Activated CD8-positive, alpha-beta memory T cell treated with anti-CD3 and anti-CD28 coated beads, Interleukin-2, amount 10 ng/mL, durations not matched to agents 7 days and 5 days (primary cell): Measurements from ENCODE around the gene INTS1. TPM values are rescaled to one million over a fixed set of nuclear protein-coding genes. Genes with fewer than 3 reads are reported as not detected.

Source experiments
- ATAC-seq: fragments of 150-1000 bp; cut with Tn5 transposase; one replicate; pipeline ENCODE4 v1.10.0; 2021; ENCODE audit warnings: moderate library complexity
- CTCF ChIA-PET: fragments of 350-600 bp; sonication (Branson Sonifier 250); formaldehyde crosslinking; loops from one replicate; lab custom pipeline; 2021; ENCODE audit warnings: antibody characterized with exemption; lab: Charles Lee
- DNase-seq: peaks from one replicate; pipeline ENCODE4 v3.0.0-alpha.2; 2020
- H3K27ac Mint-ChIP-seq: one replicate; pipeline ENCODE4 v1.8.0; 2021; ENCODE audit warnings: mild to moderate bottlenecking, mixed read lengths
- H3K27me3 Mint-ChIP-seq: one replicate; pipeline ENCODE4 v1.8.0; 2021; ENCODE audit warnings: mixed read lengths
- H3K36me3 Mint-ChIP-seq: one replicate; pipeline ENCODE4 v1.8.0; 2021; ENCODE audit warnings: mild to moderate bottlenecking, mixed read lengths
- H3K4me1 Mint-ChIP-seq: one replicate; pipeline ENCODE4 v1.8.0; 2021; ENCODE audit warnings: mixed read lengths
- H3K4me3 Mint-ChIP-seq: one replicate; pipeline ENCODE4 v1.8.0; 2021; ENCODE audit warnings: mild to moderate bottlenecking, moderate library complexity, mixed read lengths
- H3K9me3 Mint-ChIP-seq: one replicate; pipeline ENCODE4 v1.8.0; 2022; ENCODE audit warnings: low read depth, mixed read lengths
- total RNA-seq, 2 experiments: library from RNA; stranded (reverse); gene quantifications; one replicate each; pipeline ENCODE4 v1.2.3, GENCODE V29; 2021

The INTS1 gene
- total RNA-seq, 2 experiments from 2014 or later: 97.5 to 102 TPM

- CTCF ChIA-PET: no interaction called here
- no peaks in the 10 kb centered on the region for H3K9me3 Mint-ChIP-seq
- H3K27ac Mint-ChIP-seq: no peak overlapping the region
- H3K36me3 Mint-ChIP-seq: peaks cover 8% of the 10 kb centered on the region
- no peaks in the 10 kb centered on the region for H3K27me3 Mint-ChIP-seq
- no peak overlapping the region for H3K4me3 Mint-ChIP-seq
- DNase-seq: no peak
- no peak for ATAC-seq
- no peaks in the 10 kb centered on the region for H3K4me1 Mint-ChIP-seq
These were observed 11.5 kb downstream of the INTS1 start for GRCh38 chr7:1492640-1493039.

DNA sequence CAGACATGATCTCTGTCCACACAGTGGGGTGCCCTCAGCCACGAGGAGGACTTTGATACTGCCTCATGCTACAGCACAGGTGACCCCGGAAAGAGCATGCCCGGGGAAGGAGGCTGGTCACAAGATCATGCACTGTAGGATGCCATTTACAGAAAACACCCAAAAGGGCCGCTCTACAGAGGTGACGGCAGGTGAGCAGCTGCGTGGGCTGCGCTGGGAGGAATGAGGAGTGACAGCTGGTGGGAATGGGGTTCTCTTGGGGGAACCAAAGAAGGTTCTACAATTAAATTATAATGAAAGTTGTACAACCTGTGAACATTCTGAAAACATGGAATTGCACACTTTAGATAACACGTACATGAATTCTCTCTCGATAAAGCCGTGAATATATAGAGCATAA lies 12.0 kb downstream of the INTS1 start:
- CTCF ChIA-PET: no interaction called here
- DNase-seq: no peak
- ATAC-seq: no peak
- Mint-ChIP-seq H3K9me3 (no peaks in the 10 kb centered on the region), H3K36me3 (peaks cover 6% of the 10 kb centered on the region), H3K4me3 (no peak overlapping the region), H3K4me1 (no peaks in the 10 kb centered on the region), H3K27ac (no peak overlapping the region), H3K27me3 (no peaks in the 10 kb centered on the region)

DNA sequence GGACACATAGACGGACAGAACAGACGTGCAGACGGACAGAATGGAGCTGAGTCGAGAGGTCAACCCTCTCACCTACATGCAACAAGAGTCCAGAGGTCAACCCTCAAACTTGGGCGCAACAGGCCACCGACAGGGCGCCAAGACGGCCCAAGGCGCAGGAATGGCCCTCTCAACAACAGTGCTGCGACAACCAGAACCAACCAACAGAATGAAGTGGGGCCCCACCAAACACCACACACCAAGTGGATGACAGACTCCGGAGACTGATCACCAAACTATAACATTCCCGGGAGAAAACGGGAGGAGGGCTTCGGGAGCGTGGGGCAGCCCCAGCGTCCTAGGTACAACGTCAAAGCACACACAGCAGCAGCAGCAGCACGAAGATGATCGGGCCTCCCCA lies 13.4 kb downstream of the INTS1 start:
- DNase-seq: no peak
- ATAC-seq: no peak
- Mint-ChIP-seq H3K27me3 (no peaks in the 10 kb centered on the region), H3K4me3 (no peak overlapping the region), H3K9me3 (no peaks in the 10 kb centered on the region), H3K27ac (no peak overlapping the region), H3K4me1 (no peaks in the 10 kb centered on the region), H3K36me3 (peaks cover 6% of the 10 kb centered on the region)
- CTCF ChIA-PET: no interaction called here

GRCh38 chr7:1489336-1489735 lies 14.9 kb downstream of the INTS1 start:
- H3K9me3 Mint-ChIP-seq: no peaks in the 10 kb centered on the region
- H3K27ac Mint-ChIP-seq: no peak overlapping the region
- DNase-seq (no peak), ATAC-seq (no peak)
- H3K36me3 Mint-ChIP-seq: peaks cover 6% of the 10 kb centered on the region
- CTCF ChIA-PET: no interaction called here
- no peak overlapping the region for H3K4me3 Mint-ChIP-seq
- H3K27me3 Mint-ChIP-seq: no peaks in the 10 kb centered on the region
- H3K4me1 Mint-ChIP-seq: no peaks in the 10 kb centered on the region

- Mint-ChIP-seq H3K36me3 (peaks cover 6% of the 10 kb centered on the region), H3K27ac (peak overlapping the region; percentile 2), H3K9me3 (no peaks in the 10 kb centered on the region), H3K4me1 (no peaks in the 10 kb centered on the region), H3K4me3 (no peak overlapping the region), H3K27me3 (no peaks in the 10 kb centered on the region)
- CTCF ChIA-PET: no interaction called here
- ATAC-seq (no peak), DNase-seq (no peak)
These were observed 16.2 kb downstream of the INTS1 start for GRCh38 chr7:1488016-1488415.

GRCh38 chr7:1487466-1487865 lies 16.7 kb downstream of the INTS1 start:
- Mint-ChIP-seq H3K4me3 (no peak overlapping the region), H3K4me1 (no peaks in the 10 kb centered on the region), H3K9me3 (no peaks in the 10 kb centered on the region), H3K36me3 (peaks cover 5% of the 10 kb centered on the region), H3K27ac (no peak overlapping the region), H3K27me3 (no peaks in the 10 kb centered on the region)
- DNase-seq: no peak
- CTCF ChIA-PET: no interaction called here
- no peak for ATAC-seq

DNA sequence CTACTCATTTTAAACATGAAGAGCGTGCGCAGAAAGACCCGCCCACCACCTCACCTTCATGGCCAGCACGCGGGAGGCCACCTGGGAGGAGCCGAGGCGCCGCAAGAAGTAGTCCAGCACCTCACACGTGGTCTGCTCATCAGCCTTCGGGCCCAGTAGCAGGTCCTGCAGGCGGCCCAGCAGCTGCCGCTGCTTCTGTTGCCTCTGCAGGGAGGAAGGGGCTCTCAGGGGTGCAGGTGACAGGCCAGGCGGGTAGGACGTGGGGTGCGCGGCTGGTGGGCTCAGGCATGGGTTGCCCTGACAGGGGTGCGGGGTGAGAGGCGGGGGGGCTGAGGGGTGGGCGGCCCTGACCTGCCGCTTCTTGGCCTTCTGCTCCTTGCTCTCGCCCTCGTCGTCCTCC lies 17.6 kb downstream of the INTS1 start:
- Mint-ChIP-seq H3K4me1 (no peaks in the 10 kb centered on the region), H3K4me3 (no peak overlapping the region), H3K36me3 (peaks cover 4% of the 10 kb centered on the region), H3K9me3 (no peaks in the 10 kb centered on the region), H3K27me3 (no peaks in the 10 kb centered on the region), H3K27ac (no peak overlapping the region)
- CTCF ChIA-PET: no interaction called here
- no peak for DNase-seq
- no peak for ATAC-seq

GRCh38 chr7:1485156-1485555 lies 19.0 kb downstream of the INTS1 start:
- no peaks in the 10 kb centered on the region for H3K4me1 Mint-ChIP-seq
- peaks cover 2% of the 10 kb centered on the region for H3K36me3 Mint-ChIP-seq
- H3K4me3 Mint-ChIP-seq: no peak overlapping the region
- DNase-seq (no peak), ATAC-seq (no peak)
- H3K27ac Mint-ChIP-seq: no peak overlapping the region
- no peaks in the 10 kb centered on the region for H3K9me3 Mint-ChIP-seq
- CTCF ChIA-PET: interaction anchor here (0.8 kb wide), 1 partner anchor 11 kb away, joined by 3 read pairs; no protein-coding TSS in a partner anchor
- no peaks in the 10 kb centered on the region for H3K27me3 Mint-ChIP-seq

- CTCF ChIA-PET: no interaction called here
- ATAC-seq (no peak), DNase-seq (no peak)
- Mint-ChIP-seq H3K4me3 (no peak overlapping the region), H3K9me3 (no peaks in the 10 kb centered on the region), H3K4me1 (no peaks in the 10 kb centered on the region), H3K36me3 (peaks cover 2% of the 10 kb centered on the region), H3K27ac (no peak overlapping the region), H3K27me3 (no peaks in the 10 kb centered on the region)
These were observed 19.6 kb downstream of the INTS1 start for GRCh38 chr7:1484569-1484968.

DNA sequence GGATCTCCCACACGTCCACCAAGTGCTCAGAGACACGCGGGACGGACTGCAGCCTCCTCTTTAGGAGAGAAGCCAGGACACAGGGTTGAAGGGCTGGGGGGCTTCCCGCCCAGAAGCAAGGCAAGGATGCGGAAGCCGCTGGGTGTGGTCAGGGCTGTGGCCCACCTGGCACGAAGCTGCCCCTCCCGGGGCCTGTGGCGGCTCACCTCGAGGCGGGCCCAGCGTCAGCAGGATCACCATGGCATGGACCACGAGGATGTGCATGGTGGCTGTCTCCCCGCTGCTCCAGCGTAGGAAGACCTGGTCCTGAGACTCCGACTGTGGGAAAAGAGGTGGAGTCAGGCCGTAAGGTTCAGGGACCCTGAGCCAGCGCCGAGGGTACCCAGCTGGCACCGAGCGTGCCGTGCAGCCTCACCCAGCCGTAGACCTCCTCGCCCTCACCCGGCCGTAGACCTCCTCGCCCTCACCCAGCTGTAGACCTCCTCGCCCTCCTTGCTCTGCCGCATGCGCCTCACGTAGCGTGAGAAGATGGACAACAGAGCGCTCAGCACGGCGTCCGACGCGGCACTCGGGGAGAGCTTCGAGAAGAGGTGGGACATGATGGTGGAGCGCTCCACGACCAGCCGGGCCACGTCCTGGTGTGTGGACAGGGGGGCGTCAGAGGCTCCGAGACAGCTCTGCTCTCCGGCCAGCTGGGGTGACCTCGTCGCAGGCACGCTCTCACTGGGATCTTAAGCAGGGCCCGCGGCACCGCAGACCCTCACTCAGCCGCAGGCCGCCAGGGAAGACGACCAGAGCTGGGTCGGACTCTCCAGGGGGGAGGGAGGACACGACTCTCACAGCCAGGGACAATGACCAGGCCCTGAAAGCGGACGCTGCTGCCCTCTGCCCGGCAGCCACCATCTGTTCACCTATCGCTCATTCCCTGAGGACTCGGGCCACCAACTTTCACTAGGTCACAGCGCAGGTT lies 20.4 kb downstream of the INTS1 start:
- DNase-seq: no peak
- H3K27me3 Mint-ChIP-seq: no peaks in the 10 kb centered on the region
- H3K27ac Mint-ChIP-seq: no peak overlapping the region
- ATAC-seq: no peak
- no peaks in the 10 kb centered on the region for H3K36me3 Mint-ChIP-seq
- H3K4me1 Mint-ChIP-seq: no peaks in the 10 kb centered on the region
- no peak overlapping the region for H3K4me3 Mint-ChIP-seq
- CTCF ChIA-PET: no interaction called here
- H3K9me3 Mint-ChIP-seq: no peaks in the 10 kb centered on the region

- CTCF ChIA-PET: no interaction called here
- no peak for ATAC-seq
- Mint-ChIP-seq H3K36me3 (no peaks in the 10 kb centered on the region), H3K9me3 (no peaks in the 10 kb centered on the region), H3K27ac (no peak overlapping the region), H3K4me1 (no peaks in the 10 kb centered on the region), H3K4me3 (no peak overlapping the region), H3K27me3 (no peaks in the 10 kb centered on the region)
- DNase-seq: no peak
These were observed 21.1 kb downstream of the INTS1 start for GRCh38 chr7:1483079-1483478.

DNA sequence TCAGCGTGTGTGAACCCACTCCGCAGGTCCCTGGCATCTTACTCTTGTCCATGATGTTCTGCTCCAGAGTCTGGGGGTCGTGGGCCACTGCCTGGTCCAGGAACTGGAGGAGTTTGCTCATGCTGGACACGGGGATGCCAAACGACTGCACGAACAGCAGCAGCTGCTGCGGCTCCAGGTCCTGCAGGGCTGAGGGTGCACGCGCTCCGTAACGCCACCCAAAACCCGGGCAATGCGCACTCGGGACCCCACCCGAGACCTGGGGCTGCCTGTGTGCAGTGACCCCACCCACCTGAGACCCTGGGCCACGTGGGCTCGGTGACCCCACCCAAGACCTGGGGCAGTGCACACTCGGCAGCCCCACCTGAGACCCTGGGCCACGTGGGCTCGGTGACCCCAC lies 22.9 kb downstream of the INTS1 start:
- no peaks in the 10 kb centered on the region for H3K4me1 Mint-ChIP-seq
- H3K36me3 Mint-ChIP-seq: no peaks in the 10 kb centered on the region
- no peaks in the 10 kb centered on the region for H3K27me3 Mint-ChIP-seq
- DNase-seq (no peak), ATAC-seq (no peak)
- CTCF ChIA-PET: no interaction called here
- H3K4me3 Mint-ChIP-seq: no peak overlapping the region
- H3K27ac Mint-ChIP-seq: no peak overlapping the region
- H3K9me3 Mint-ChIP-seq: no peaks in the 10 kb centered on the region

DNA sequence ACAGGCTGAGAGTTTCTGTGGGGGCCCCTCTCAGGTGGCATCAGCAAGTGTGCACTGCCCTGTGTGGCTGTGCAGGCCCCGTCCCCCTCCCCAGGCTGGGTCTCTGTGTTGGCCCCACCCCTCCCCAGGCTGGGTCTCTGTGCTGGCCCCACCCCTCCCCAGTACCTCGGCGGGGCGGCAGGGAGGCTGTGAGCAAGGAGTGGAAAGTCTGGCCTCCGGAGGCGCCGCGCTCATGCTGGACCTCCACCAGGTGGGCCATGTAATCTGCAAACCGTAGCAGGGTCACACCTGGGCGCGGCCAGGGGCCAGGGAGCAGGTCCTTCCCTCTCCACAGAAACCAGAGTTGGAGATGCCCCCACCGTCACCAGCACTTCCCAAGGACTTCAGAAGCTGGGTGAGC lies 23.5 kb downstream of the INTS1 start:
- H3K4me3 Mint-ChIP-seq: no peak overlapping the region
- no peaks in the 10 kb centered on the region for H3K36me3 Mint-ChIP-seq
- H3K4me1 Mint-ChIP-seq: no peaks in the 10 kb centered on the region
- H3K27me3 Mint-ChIP-seq: no peaks in the 10 kb centered on the region
- ATAC-seq (no peak), DNase-seq (no peak)
- no peaks in the 10 kb centered on the region for H3K9me3 Mint-ChIP-seq
- no peak overlapping the region for H3K27ac Mint-ChIP-seq
- CTCF ChIA-PET: no interaction called here

DNA sequence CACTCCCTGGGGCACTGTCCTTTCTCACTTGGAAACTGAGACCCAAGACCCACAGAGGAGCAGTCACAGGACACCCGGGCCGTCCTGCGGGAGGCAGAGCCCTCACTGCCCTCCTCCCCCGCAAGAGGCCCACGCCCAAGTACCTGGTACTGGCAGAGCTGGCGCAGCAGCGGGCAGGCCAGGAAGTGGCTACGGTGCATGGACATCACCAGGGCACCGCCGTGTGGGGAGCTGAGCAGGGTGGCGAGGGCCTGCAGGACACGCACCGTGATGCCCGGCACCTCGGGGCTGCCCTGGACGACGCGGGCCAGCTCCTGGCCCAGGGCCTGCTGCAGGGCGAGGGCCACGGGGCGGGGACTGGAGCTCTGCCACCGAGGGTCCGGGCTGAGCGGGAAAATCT lies 24.9 kb downstream of the INTS1 start:
- no peak for DNase-seq
- H3K36me3 Mint-ChIP-seq: peaks cover 2% of the 10 kb centered on the region
- H3K27ac Mint-ChIP-seq: no peak overlapping the region
- CTCF ChIA-PET: no interaction called here
- ATAC-seq: no peak
- H3K27me3 Mint-ChIP-seq: no peaks in the 10 kb centered on the region
- no peaks in the 10 kb centered on the region for H3K9me3 Mint-ChIP-seq
- no peak overlapping the region for H3K4me3 Mint-ChIP-seq
- peaks cover 7% of the 10 kb centered on the region for H3K4me1 Mint-ChIP-seq
